ENCODE measurements around the gene SH2D7.
"Not testable (repeated sequence)": the region's sequence is repeated elsewhere in the genome, so short reads cannot be mapped to it uniquely, and the experiment has no call there.

Gene SH2D7

DNA sequence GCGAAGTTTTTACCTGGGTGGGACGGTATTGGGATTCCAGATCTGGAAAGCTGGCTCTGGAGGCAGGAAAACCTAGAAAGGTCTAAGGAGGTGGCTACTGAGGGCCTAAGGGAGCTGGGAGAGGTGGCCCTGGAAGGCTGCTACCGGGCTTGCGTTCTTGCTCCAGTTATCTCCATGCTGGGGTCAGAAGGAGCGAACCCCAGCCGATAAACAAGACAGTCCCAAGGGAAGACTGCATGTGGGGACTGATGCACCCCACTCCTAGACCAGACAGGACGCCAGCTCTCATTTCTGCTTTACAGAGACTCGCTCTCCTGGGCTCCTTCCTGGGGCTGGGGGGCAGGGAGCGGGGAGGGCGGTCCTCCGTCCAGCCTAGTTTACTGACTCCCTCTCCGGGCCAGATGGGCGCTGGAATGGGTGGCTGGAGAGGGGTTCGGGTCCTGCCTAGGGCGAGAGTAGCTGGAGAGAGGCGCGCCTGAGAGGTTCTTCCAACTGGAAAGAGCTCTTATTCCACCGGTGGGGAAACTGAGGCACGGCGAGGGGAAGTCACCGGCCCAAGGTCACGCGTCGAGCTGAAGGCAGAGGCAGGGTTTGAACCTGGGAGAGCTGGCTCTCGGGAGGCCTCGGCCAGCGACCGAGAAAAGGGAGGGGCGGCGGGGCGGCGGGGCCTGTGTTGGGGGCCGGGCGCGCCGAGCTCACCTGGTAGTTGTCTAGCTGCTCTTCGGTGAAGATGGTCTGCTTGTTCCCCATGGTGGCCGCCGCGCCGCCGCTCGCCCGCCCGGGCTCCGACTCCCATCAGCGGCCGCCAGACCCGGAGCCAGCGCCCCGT, 38.3 kb downstream of the SH2D7 start:
- no peak for DNase-seq (ENCODE audit: insufficient read length, low spot score)
- no peak for FAIRE-seq

DNA sequence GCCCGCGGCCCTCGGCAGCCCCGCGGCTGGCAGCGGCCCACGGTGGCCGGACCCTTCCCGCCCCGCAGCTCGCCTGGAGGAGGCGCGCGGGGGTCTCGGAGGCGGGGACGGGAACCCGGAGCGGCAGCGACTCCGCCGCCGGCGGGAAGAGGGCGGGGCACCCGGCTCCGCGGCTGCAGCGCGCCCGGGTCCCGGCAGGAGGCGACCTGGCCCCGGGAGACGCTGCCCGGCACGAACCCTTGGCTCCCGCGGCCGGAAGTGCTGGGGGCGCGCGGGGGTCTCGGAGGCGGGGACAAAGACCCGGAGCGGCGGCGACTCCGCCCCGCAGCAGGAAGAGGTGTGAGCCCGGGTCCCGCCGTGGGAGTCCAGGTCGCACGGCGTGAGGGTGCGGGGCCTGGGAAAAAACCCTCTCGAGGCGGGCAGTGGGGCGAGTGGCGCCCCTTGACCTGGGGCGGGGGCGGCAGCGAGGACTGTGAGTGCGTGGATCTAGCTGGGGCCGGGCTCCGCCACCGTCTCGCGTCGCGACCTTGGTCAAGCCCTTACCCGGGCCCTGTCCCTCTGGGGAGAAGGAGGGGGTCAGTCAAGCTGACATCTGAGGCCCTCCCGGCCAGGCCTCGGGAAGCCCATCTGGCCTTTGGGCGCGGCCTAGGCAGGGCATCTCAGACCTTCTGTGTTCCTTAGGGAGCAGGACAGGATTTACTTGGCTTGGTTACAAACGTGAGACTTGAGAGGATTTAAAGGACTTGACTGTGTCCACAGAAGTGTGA, 39.1 kb downstream of the SH2D7 start, which contains the start of gene CIB2:
TSS of gene CIB2 (minus strand) at position 151 of the 767 bp plus-strand sequence. CDS start 230 bp downstream, outside the sequence.
- FAIRE-seq (peak; percentile 81), DNase-seq (ENCODE audit: insufficient read length, low spot score) (peak; percentile 77)

DNA sequence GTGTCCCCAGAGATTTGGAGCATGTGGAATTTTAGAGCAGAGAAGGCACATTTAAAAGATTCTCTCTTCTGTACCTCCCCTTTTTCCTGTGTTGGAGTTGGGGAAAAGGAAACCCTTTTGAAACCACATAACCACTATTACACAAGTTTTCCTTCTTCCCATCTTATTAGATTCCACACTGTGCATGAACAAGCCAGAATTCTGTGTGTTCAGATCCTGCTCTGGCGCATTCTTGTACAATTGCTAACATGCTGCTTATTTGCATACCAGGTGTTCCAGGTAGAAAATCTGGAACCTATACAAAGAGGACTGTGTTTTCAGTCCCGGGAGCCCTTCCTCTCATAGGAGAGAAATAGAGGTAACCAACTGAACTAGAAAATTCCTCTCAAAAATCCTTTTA, 41.4 kb downstream of the SH2D7 start:
- FAIRE-seq (no peak), DNase-seq (ENCODE audit: insufficient read length, low spot score) (no peak)

DNA sequence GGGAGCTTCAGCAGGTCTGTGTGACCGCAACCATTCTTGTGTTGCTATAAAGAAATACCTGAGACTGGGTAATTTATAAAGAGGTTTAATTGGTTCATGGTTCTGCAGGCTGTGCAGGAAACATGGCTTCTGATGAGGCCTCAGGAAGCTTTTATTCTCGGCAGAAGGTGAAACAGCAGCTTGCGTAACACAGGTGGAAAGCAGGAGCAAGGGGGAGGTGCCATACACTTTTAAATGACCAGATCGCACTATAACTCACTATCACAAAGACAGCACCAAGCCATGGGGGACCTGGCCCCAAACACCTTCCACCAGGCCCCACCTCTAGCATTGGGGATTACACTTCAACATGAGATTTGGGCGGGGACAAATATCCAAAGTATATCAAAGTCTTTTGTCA, 47.2 kb downstream of the SH2D7 start:
- no peak for FAIRE-seq

DNA sequence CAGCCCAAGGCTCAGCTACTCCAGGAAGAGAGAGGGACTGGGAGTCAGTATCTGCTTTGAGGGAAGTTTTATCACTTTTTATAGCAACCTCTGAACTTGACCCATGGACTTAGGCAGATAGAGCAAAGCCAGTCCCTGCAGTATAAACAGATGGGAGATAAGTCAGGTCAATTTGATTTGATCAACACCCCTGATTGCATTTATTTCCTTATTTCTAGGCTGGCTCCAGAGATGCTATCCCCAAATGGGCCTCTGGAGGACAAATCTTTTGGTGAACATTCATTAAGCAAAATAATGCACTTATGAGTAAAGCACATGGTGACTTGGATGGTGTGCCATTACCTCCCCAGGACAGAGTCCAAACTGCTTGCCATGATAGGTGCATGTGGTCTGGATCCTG, 47.9 kb downstream of the SH2D7 start:
- DNase-seq (ENCODE audit: insufficient read length, low spot score) (no peak), FAIRE-seq (no peak)

More for the DNA sequence above, 47.2 kb downstream of the SH2D7 start:
- DNase-seq (ENCODE audit: insufficient read length, low spot score): no peak

DNA sequence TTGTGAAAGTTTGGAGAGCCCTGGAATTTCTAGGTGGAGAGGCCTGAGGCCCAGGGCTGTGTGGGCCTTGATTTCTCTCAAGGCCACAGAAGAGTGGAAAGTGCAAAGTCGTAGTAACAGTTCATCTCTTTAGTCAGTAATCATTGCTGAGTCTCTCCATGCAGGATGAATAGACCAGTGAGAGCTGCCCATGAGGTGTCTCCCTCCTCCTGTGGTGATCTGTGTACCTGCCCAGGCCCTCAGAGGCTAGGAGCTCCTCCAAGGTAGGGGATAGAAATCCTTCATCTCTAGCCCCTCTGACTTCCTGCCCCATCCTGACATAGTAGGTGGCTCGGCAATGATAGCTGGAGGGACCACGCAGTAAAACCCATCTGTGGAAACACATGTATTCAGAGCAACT, 50.0 kb downstream of the SH2D7 start:
- FAIRE-seq (no peak), DNase-seq (ENCODE audit: insufficient read length, low spot score) (no peak)

DNA sequence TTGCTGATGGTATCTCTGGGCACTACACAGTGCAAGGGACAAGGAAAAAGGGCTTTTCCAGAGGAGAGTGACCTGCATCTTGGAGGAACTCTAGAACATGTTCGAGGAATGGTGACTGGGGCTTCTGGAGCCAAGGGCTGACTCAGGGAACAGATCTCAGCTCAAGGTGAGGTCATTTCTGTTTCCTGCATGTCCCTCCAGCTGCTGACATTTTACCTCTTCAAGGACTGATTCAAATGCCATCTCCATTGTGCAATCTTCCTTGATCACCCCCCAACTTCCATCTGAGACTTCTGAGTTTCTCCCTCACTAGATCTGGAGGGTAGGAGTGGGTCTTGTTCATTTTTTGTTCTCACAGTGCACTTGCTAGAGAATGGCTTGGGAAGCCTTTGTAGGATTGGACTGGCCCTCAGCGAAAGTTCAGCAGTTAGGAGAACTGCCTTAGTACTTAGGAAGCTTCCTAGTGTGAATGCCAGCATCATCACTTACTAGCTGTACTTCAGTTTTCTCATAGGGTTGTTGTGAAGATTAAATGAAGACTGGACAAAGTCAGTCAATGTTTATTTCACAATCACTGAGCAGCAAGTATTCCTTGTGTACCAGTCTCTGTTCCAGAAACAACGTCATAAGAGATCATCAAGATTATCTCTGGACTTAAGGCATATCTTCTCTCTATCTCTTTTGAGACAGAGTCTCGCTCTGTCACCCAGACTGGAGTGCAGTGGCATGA, 54.2 kb downstream of the SH2D7 start:
- DNase-seq (ENCODE audit: insufficient read length, low spot score) (no peak), FAIRE-seq (no peak)

DNA sequence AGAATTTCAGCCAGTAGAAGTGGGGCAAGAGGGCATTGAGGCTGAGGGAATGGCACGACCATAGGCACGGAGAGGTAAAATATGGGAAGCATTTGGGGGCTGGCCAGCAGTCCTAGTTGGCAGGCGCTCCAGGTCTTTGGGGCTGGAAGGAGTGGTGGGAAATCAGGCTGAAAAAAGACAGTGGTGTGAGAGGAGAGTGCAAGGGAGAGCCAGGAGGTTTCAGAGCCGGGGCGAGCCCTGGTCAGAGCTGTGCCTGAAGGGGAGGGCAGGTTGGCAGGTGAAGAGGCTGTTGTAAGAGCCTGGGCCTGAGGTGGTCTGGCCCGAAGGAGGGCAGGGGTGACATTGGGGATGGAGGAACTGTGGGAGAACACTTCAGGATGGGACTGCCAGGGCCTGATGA, 55.2 kb downstream of the SH2D7 start:
- FAIRE-seq (no peak), DNase-seq (ENCODE audit: insufficient read length, low spot score) (no peak)

DNA sequence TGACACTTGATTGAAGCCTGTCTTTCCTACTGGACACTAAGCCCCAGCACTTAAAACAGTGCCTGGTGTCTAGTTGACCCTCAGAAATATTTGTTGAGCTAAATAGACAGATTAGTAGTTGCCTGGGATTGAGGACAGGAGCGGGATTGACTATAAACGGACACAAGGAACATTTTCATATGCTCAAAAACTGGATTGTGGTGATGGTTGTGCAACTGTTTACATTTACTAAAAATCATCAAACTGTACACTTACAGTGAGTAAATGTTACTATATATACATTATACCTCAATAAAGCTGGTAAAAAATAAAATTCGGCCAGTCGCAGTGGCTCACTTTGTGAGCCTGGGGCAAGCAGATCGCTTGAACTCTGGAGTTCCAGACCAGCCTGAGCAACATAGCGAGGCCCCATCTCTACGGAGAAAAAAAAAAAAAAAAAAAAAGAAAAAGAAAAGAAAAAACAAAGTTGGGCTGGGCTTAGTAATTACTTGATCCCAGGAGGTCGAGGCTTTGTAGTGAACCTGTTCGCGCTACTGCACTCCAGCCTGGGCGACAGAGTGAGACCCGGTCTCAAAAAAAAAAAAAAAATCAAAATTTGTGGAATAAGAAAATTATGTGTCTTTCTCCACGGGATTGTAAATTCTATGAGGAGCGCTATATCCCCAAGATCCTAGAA, 56.2 kb downstream of the SH2D7 start:
- DNase-seq (ENCODE audit: insufficient read length, low spot score) (no peak), FAIRE-seq (no peak)

DNA sequence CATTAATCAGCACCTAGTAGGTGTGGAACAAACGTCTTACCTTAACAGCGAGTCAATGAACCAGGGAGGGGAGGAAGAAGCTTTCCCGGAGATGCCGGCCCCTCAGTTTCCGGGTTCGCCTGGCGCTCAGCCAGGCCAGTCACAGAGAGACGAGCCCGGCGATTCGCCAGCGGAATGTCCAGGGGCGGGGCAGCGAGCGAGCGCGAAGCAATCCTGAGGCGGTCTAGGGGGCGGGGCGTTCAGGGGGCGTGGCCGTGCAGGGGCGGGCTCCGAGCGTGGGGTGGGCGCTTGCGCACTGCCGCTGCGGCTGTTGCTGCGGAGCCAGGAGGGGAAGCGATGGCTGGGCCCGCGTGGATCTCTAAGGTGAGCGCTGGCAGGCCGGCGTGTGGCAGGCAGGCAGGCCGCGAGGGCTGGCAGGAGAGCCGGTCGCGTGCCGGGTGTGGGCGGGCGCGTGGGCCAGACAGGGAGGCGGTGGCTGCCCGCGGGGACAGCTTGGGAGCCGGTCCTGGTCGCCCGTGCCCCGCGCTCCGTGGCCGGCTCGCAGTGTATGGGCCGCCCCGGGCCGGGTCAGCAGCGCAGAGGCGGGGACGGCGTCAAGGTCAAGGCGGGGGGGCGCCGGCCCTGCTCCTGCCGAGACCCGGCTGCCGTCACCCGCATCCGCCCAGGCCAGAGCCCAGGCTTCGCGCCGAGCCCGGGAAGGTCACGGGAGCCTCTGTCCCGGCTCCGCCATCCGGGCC, 56.9 kb downstream of the SH2D7 start, which contains the start of gene IDH3A:
TSS of gene IDH3A (plus strand) at position 295 of the 737 bp plus-strand sequence. CDS start at position 337, 42 bp downstream.
- FAIRE-seq: peak; percentile 88

DNA sequence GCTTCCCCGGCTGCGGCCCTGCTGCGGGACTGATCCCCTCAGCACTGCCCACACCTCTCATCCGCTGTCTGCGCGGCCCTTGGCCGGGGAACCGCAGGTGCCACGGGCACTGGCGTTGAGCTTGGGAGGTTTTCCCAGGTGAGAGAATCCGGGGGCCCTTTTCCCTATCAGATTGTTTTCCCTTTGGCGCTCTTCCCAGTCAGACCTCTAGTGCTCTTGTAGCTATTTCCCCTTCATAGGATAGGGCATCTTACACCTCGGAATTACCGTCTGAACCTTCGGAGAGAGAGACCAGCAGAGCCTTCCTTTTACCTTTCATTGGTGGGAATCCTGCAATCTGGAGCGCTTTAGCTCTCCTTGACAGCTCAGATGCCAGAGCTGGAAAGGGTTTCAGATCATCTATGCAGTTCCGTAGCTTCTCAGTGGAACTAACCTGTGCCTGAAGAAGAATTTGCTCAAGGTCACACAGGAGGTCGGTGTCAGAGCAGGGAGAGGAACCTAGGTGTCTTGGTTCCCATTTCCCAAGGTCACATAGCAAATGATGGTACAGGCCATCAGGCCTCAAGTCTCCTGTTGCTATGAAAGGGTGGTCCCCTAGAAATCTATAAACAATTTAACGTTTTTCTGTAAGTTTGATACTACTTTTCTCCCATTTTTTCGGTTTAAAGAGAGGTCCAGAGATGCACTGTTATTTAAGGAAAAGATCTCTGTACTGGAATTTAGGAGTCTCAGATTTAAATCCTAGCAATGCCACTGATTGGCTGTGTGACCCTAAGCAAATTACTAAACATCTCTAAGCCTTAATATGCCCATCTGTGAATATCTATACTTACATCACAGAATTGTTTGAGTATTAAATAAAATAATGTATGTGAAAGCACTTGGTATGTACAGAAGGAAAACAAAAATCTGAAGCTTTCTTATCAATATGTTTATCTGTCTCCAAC, 57.7 kb downstream of the SH2D7 start:
- no peak for DNase-seq (ENCODE audit: insufficient read length, low spot score)
- FAIRE-seq: no peak

More for the DNA sequence above, 56.9 kb downstream of the SH2D7 start, which contains the start of gene IDH3A:
- DNase-seq (ENCODE audit: insufficient read length, low spot score): peak; percentile 95

DNA sequence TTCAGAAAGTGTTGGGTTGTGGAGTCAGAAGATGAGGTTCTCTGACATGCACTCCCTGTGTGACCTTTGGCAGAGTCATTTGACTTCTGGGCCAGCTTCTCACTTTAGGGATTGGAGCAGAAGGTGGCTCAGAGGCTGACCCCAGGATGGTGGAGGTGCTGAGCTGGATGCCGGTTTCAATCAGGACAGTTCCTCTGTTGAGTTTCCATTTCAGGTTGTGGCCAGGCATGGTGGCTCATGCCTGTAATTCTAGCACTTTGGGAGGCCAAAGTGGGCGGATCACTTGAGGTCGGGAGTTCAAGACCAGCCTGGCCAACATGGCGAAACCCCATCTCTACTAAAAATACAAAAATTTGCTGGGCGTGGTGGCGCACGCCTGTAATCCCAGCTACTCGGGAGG, 58.7 kb downstream of the SH2D7 start:
- FAIRE-seq; DNase-seq (ENCODE audit: insufficient read length, low spot score): not testable (repeated sequence)

All from HTR-8/SVneo (cell line).